HS-27A (cell line): ENCODE measurements around the gene USP6.
"Not testable (repeated sequence)": the region's sequence is repeated elsewhere in the genome, so short reads cannot be mapped to it uniquely, and the experiment has no call there.

Source experiments
- DNase-seq: peaks from one replicate; pipeline ENCODE4 v3.0.0-alpha.2; 2012; ENCODE audit warnings: low read depth, missing footprints

Gene USP6

GRCh38 chr17:5122056-5122455, 6.2 kb downstream of the USP6 start:
- not testable (repeated sequence) for DNase-seq

DNA sequence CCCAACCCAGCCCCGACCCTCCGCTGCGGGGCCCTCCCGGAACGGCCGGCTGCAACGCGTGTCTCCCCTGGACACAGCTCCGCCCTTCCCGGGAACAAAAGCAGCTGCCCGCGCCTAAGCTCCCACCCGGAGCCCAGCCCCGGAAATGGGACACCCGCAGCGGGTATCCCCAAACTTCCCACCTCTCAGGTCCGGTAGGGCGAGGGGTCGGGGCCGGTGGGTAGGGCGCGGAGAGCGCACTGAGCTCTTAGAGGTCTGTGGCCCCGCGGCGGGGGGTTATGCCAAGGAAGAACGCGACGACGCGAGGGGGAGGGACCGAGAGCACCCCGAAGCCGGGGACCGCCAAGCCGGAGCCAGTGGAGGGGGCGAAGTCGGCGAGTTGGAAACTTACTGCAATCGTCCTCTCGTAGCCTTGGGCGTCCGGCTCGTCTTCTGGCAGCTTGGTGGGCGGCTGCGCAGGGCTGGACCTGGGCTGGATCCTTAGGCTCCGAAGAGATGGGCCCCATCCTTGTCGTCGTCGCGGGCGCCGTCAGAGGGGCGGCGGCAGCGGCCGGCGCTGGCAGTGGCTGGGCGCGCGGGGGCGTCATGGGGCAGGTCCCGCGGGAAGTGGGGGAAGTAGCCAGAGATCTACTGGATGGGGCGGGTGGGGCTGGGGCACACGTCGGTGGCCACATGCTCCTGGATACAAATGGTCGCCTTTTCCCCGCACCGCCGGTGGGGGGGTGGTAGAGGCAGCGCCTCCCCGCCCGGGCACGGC, 6.9 kb downstream of the USP6 start:
- no peak for DNase-seq

GRCh38 chr17:5123343-5124124, 7.7 kb downstream of the USP6 start:
- no peak for DNase-seq

- DNase-seq = not testable (repeated sequence)
Observed at GRCh38 chr17:5124125-5124760, 8.4 kb downstream of the USP6 start.

DNA sequence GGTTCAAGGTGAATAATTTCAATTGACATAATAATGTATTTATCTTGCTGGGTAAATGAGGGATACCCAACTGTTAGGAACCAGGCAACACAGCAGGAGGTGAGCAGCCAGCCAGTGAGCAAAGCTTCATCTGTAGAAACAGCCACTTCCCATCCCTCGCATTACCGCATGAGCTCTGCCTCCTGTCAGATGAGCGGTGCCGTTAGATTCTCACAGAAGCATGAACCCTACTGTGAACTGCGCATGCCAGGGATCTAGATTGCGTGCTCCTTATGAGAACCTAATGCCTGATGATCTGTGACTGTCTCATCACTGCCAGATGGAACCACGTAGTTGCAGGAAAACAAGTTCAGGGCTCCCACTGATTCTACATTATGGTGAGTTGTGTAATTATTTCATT, 9.1 kb downstream of the USP6 start:
- not testable (repeated sequence) for DNase-seq

GRCh38 chr17:5126719-5127488, 11.1 kb downstream of the USP6 start:
- no peak for DNase-seq

- no peak for DNase-seq
Observed at GRCh38 chr17:5127910-5128309, 12.1 kb downstream of the USP6 start.

- not testable (repeated sequence) for DNase-seq
Observed at GRCh38 chr17:5128387-5128786, 12.6 kb downstream of the USP6 start.

GRCh38 chr17:5128905-5129535, 13.2 kb downstream of the USP6 start:
- DNase-seq = no peak

DNA sequence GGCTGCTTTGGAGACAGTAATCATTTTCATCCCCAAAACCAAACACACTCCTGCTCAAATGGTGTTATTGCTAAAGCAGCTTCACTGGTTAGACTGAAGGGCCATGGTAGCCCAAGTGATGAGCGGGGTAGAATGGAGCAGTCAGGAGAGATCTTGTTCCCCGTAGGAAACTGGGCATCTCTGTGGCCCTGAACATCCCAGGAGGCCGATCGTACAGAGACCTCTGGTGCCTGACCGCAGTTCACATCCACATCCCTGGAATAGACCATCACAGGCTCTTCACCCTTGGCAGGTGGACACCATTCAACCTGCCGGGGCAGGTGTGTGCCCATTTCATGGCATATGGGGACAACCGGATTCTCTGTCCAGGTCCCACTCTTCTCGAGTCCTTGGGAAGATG, 13.9 kb downstream of the USP6 start:
- not testable (repeated sequence) for DNase-seq

DNA sequence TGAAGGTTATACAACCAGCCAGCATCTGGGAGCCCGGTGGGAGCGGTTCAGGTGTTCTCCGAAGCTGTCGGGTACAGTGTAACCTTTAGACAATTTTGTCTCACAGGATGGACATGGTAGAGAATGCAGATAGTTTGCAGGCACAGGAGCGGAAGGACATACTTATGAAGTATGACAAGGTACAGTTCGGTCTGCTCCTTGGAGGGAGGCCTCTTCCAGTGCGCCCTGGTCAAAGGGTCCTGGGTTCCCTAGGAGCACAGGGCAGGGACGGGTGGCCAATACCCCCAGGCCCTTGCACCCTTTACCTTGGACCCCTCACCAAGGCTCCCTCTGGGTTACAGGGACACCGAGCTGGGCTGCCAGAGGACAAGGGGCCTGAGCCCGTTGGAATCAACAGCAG, 14.4 kb downstream of the USP6 start:
- DNase-seq = not testable (repeated sequence)

DNA sequence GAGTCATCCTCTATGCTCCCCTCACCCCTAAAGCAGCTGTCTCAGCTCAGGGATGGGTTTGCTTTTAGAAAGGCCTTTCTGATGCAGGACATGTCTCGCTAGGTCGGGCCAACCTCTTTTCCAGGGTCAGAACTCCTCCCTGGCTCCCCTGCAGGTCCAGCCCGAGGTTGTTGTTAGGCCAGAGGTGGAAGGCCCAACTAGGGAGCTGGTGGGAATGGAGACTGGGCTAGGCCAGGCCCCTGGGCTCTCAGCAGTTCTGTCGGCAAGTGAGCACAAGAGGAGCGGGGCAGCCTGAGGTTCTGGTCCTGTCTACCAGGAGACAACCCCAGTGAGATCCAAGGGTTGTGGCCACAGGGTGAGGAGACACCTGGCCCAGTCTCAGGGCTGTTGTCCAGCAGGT, 14.9 kb downstream of the USP6 start:
- DNase-seq = not testable (repeated sequence)

- no peak for DNase-seq
Observed at GRCh38 chr17:5131146-5131715, 15.4 kb downstream of the USP6 start.

DNA sequence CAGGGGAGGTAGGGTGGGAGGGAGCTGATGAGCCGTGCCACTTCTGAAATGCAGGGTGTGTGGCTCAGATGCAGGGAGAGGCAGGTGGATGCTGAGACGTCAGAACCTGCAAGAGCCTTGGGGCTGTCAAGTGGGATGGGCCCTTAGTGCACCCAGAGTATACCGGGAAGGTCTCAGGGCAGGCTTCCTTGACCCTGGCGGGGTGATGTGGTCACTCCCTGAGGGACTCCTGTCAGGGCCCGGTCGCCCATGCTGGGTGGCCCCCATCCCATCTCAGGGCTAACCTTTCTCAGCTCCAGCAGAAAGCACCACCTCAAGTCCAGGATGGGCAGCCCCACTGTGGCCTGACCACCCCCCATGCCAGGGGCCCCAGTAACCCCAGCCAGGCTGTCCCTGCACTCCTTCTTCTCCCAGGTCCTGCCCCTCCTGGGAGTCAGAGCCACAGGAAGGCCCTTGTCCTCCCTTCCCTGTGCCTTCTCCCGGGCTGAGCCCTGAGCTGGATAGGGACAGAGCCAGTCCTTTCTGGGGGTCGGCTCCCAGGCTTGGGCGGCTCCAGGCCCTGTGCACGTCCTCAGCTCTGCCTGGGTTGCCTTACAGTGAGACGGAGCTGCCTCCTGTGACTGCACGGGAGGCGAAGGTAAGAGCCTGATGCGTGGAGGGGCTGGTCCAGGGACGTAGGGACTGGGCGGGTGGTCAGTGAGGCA, 16.1 kb downstream of the USP6 start:
- not testable (repeated sequence) for DNase-seq

DNA sequence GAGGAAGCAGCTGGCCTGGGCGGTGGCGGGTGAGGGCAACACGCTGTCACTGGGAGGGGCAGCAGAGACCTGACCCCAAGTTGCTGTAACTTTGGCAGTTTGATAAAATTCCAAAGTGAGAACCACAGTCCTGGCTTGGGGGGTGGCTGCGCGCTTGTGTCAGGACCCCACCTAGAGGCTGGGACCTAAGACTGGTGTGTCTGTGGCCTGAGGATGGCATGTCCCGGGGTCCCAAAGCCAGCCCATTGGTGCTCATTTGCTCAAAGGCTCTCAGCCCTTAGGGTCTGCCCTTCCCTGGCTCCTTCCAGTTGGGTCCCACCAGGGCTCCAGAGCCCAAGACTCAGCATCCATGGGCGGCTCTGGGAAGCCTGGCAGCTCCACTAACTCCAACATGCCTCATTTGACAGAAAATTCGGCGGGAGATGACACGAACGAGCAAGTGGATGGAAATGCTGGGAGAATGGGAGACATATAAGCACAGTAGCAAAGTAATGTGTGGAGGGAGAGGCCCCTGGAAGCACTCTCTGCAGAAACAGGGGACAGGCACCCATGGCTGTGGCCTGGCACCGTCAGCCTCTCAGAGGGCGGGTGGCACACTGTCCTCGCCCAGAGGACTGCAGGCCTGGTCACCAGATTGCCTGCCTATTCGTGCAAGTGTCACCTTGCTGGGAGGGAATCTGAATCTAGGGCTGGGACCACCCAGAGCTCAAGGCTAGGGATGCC, 16.8 kb downstream of the USP6 start:
- DNase-seq = not testable (repeated sequence)

GRCh38 chr17:5133311-5133710, 17.5 kb downstream of the USP6 start:
- no peak for DNase-seq

DNA sequence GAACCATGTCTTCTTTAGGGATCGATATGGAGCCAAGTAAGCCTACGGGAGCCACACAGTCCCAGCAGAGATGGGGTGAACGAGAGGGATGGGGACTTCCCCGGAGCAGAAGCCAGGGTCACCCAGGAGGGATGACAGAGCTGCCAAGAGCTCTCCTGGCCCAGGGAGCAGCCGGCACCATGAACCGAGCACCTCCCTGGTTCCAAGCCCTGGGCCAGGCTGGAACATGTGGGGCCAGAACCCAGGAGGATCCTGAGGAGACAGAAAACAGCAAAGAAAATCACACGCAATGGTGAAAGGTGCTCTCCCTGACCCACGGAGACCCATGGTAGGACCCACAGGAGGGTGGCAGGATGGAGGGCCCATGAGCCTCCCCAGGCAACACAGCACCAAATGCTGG, 18.1 kb downstream of the USP6 start:
- not testable (repeated sequence) for DNase-seq

- DNase-seq = not testable (repeated sequence)
Observed at GRCh38 chr17:5134571-5134970, 18.7 kb downstream of the USP6 start.

DNA sequence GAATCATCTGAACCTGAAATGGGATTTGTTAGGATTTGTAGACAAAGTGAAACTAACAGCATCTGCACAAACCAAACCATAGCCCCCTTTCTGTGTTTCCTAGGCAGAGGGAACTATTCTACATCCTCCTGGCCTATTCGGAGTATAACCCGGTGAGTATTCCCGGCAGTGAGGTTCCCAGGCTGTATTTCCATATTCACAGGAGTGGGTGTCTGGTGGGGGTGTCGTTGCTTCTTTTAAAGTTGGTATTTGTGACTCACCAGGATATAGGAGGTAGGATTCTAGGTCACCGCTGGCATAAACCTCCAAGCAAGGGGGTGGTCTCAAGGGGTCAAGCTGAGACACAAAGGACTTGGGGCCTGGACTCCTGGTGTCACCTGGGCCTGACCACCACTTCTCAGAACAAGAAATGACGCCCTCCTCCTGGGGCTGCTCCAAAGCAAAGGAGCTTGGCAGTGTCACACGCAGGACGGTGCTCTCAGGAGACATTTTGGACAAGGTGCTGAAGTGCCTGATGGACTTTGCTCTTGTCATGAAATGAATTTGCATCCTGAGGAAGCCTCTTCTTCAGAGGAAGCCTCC, 19.4 kb downstream of the USP6 start:
- not testable (repeated sequence) for DNase-seq
